Upper lobe of left lung (tissue), 6 donors: Measurements from ENCODE around the gene PSME2. TPM values are rescaled to one million over a fixed set of nuclear protein-coding genes. Genes with fewer than 3 reads are reported as not detected.

Experiments used
- ATAC-seq, 2 donors: fragments of 200-7000 bp; cut with Tn5 transposase; one replicate each; pipeline ENCODE4 v1.9.1; 2022; ENCODE audit warnings: mild to moderate bottlenecking in 2 of 2, moderate library complexity in 2 of 2; ENCODE audit not compliant: low FRiP score in 2 of 2
- DNase-seq, 2 donors: peaks; one replicate each; pipeline ENCODE4 v3.0.0-alpha.2; 2019 to 2020
- H3K27ac ChIP-seq, 4 donors: fragments of 200-600 bp; sonication (generic); one replicate each; pipeline ENCODE4 v1.5.1; 2016 to 2019
- H3K27me3 ChIP-seq, 4 donors: fragments of 200-600 bp; sonication (generic); one replicate each; pipeline ENCODE4 v1.5.1; 2017 to 2019
- H3K36me3 ChIP-seq, 4 donors: fragments of 200-600 bp; sonication (generic); one replicate each; pipeline ENCODE4 v1.5.1; 2016 to 2019
- H3K4me1 ChIP-seq, 4 donors: fragments of 200-600 bp; sonication (generic); one replicate each; pipeline ENCODE4 v1.5.1; 2018 to 2019
- H3K4me3 ChIP-seq, 4 donors: fragments of 200-600 bp; sonication (generic); one replicate each; pipeline ENCODE4 v1.5.1; 2017 to 2019; ENCODE audit warnings: mild to moderate bottlenecking in 2 of 4, moderate library complexity in 1 of 4
- H3K9me3 ChIP-seq, 4 donors: fragments of 200-600 bp; sonication (generic); one replicate each; pipeline ENCODE4 v1.5.1; 2018 to 2019
- EP300 ChIP-seq, 4 donors: sonication (generic); formaldehyde crosslinking; IDR thresholded peaks; one replicate each; pipeline ENCODE4 v1.5.1; 2017; ENCODE audit warnings: antibody characterized with exemption in 4 of 4, control low read depth in 2 of 4
- POLR2A ChIP-seq, 4 donors: fragments of 450-650 bp; IDR thresholded peaks; one replicate each; pipeline ENCODE4 v1.5.1; 2016 to 2017; ENCODE audit warnings: antibody characterized with exemption in 4 of 4, mild to moderate bottlenecking in 2 of 4
- POLR2AphosphoS5 ChIP-seq, 2 donors: sonication (generic); formaldehyde crosslinking; IDR thresholded peaks; one replicate each; pipeline ENCODE4 v1.5.1; 2017; ENCODE audit warnings: antibody characterized with exemption in 2 of 2
- WGBS, 2 donors: methylation state at CpG; one replicate each; pipeline ENCODE4 v1.1.5; 2017 to 2018; 5-methylcytosine and 5-hydroxymethylcytosine counted together
- total RNA-seq, 6 donors: library from RNA; depleted of rRNA in 4 of 6; stranded (reverse); fragments of >200 nt in 4 of 6; gene quantifications; one replicate each; pipeline versions ENCODE4 v1.1.0 to v1.2.1, GENCODE V29; 2016 to 2021
- TF ChIP-seq, protein P1 (sequence below), 6 experiments: fragments of 450-650 bp in 4 of 6; fragments of 200-600 bp in 2 of 6; sonication (generic) in 2 of 6; IDR thresholded peaks; one replicate each; pipeline ENCODE4 v1.5.1; 2016 to 2019; ENCODE audit warnings: antibody characterized with exemption in 6 of 6
- donor health status: DM: no; HTN: no; CAD: no; lungs with moderate emphysema.
- donor health status: DM: no; HTN: yes; CAD: no; lungs with severe emphysema.

The PSME2 gene
- total RNA-seq, 6 donors from 2014 or later = 58.5 to 144 (median 84.4) TPM

DNA sequence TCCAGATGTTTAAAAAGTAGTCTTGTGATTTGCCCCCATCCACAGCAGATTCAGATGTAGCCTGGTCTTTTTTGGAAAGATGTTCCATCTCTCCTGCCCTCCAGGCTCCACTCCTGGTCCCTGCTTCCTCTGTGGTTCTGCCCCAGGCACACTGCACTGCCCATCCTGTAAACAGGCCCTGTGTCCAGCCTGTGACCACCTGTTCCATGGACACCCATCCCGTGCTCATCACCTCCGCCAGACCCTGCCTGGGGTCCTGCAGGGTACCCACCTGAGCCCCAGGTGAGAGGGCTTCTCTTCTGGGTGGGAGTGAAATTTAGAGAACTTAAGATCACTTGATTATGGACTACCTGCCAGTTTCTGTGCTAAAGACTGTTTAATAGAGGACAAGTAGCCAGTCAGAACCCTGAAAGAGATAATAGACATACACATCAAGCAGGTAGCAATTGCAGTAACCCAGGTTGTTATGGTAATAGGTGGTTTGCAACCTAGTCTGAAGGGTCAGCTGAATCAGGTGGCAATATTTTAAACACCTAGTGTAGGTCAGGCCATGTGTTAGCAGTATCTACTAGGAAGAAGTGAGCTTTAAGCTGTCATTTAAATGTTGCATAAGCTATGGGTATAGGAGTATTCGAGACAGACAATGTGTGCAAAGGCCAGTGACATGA, 3.0 kb upstream of the PSME2 start:
- Histone ChIP-seq H3K36me3 (peaks cover 28 to 58% (median 43%) of the 10 kb centered on the region in 4 donors), H3K4me1 (peaks cover 19 to 37% (median 23%) of the 10 kb centered on the region in 4 donors), H3K27ac (no peak overlapping the region), H3K4me3 (no peak overlapping the region), H3K9me3 (no peaks in the 10 kb centered on the region), H3K27me3 (no peaks in the 10 kb centered on the region)
- DNase-seq (no peak), ATAC-seq (no peak)
- WGBS, 2 donors = 97 to 100% methylated on average over 3 of the region's 3 CpGs
- TF ChIP-seq POLR2AphosphoS5 (IDR thresholded peaks at IDR 0.05) (no peak), POLR2A (IDR thresholded peaks at IDR 0.05) (no peak), EP300 (IDR thresholded peaks at IDR 0.05) (no peak)
- TF ChIP-seq, protein P1, sequence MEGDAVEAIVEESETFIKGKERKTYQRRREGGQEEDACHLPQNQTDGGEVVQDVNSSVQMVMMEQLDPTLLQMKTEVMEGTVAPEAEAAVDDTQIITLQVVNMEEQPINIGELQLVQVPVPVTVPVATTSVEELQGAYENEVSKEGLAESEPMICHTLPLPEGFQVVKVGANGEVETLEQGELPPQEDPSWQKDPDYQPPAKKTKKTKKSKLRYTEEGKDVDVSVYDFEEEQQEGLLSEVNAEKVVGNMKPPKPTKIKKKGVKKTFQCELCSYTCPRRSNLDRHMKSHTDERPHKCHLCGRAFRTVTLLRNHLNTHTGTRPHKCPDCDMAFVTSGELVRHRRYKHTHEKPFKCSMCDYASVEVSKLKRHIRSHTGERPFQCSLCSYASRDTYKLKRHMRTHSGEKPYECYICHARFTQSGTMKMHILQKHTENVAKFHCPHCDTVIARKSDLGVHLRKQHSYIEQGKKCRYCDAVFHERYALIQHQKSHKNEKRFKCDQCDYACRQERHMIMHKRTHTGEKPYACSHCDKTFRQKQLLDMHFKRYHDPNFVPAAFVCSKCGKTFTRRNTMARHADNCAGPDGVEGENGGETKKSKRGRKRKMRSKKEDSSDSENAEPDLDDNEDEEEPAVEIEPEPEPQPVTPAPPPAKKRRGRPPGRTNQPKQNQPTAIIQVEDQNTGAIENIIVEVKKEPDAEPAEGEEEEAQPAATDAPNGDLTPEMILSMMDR (IDR thresholded peaks at IDR 0.05) = no peak

DNA sequence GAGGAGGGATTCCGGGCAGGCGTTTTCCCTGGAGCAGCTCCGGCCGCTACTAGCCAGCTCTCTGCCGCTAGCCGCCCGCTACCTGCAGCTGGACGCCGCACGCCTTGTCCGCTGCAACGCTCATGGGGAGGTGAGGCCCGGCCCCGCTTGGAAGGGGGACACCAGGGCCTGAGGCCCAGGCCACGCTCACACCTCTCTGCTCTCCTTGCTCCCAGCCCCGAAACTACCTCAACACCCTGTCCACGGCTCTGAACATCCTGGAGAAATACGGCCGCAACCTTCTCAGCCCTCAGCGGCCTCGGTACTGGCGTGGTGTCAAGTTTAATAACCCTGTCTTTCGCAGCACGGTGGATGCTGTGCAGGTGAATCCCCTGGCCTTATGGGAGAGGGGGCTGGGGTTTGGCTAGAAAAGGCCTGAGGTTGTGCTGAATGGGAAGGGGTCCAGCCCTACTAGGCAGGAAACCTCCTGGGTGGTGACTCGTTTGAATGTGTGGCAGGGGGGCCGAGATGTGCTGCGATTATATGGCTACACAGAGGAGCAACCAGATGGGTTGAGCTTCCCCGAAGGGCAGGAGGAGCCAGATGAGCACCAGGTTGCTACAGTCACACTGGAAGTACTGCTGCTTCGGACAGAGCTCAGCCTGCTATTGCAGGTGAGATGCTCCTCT, 1.5 kb upstream of the PSME2 start:
- peak overlapping the region; percentile 87 to 96 (median 91) for H3K27ac ChIP-seq
- no peak for TF ChIP-seq POLR2A (IDR thresholded peaks at IDR 0.05)
- TF ChIP-seq EP300 (IDR thresholded peaks at IDR 0.05) = no peak
- TF ChIP-seq POLR2AphosphoS5 (IDR thresholded peaks at IDR 0.05) = no peak
- TF ChIP-seq, protein P1 (IDR thresholded peaks at IDR 0.05) = no peak
- no peaks in the 10 kb centered on the region for H3K27me3 ChIP-seq
- ATAC-seq (no peak), DNase-seq (no peak)
- H3K9me3 ChIP-seq = no peaks in the 10 kb centered on the region
- WGBS, 2 donors = 10 to 13% methylated on average over 12 to 17 of the region's 29 CpGs
- peaks cover 29 to 52% (median 43%) of the 10 kb centered on the region in 4 donors for H3K36me3 ChIP-seq
- peaks cover 19 to 37% (median 23%) of the 10 kb centered on the region in 4 donors for H3K4me1 ChIP-seq
- H3K4me3 ChIP-seq = peak overlapping the region; percentile 67 to 99 (median 93)

DNA sequence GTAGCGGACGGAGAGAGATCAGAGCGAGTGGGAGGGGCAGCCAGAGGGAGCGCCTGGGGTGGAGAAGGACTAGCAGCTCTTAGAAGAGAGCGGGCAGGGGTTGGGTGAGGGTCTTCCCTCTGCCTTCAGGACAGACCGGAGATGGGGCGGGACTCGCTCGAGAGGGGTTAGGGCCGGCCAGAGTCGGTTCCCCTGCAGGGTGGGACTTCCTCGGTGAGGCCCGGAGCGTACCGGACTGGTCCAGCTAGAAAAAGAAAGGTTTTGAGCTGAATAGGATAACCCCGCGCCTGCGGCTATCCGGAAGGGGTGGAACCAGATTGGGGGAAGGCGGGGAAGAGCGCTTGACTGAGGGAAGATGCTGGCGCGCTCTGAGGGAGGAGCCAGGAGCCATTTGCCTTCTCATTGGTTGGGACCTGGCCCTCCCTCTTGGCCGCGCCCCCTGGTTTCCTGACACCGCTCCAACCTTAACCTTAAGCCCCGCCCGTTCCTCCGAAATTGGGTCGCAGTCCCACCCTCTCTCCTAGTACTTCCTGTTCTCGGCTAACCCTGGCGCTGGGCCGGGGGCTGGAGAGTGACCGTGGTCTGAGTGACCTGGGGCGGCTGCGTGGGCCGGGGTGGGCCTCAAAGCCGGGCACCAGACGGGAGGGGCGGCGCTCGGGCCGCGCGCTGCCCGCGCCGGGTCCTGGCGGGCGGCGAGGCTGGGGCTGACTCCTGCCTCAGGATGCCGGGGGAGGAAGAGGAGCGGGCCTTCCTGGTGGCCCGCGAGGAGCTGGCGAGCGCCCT, 759 bp upstream of the PSME2 start, which contains the start of gene RNF31:
RNF31 (plus strand) TSS at position 521 of the 783 bp plus-strand sequence; CDS start at position 722, 201 bp downstream.
- ATAC-seq = peak; percentile 97 to 98
- peak within 1 kb of the TSS; percentile 87 to 96 (median 92) for H3K27ac ChIP-seq
- peaks cover 29 to 45% (median 37%) of the 10 kb centered on the region in 4 donors for H3K36me3 ChIP-seq
- no peak for TF ChIP-seq EP300 (IDR thresholded peaks at IDR 0.05)
- peak in 3 of 4 donors; percentile 43 to 71 (median 70) for TF ChIP-seq POLR2A (IDR thresholded peaks at IDR 0.05)
- TF ChIP-seq, protein P1 (IDR thresholded peaks at IDR 0.05) = no peak
- peak; percentile 48 to 74 for TF ChIP-seq POLR2AphosphoS5 (IDR thresholded peaks at IDR 0.05)
- peak; percentile 94 to 99 for DNase-seq
- no peaks in the 10 kb centered on the region for H3K9me3 ChIP-seq
- WGBS, 2 donors = 0 to 1% methylated on average over 10 to 39 of the region's 57 CpGs
- no peaks in the 10 kb centered on the region for H3K27me3 ChIP-seq
- peaks cover 22 to 41% (median 25%) of the 10 kb centered on the region in 4 donors for H3K4me1 ChIP-seq
- peak within 1 kb of the TSS; percentile 67 to 99 (median 93) for H3K4me3 ChIP-seq

DNA sequence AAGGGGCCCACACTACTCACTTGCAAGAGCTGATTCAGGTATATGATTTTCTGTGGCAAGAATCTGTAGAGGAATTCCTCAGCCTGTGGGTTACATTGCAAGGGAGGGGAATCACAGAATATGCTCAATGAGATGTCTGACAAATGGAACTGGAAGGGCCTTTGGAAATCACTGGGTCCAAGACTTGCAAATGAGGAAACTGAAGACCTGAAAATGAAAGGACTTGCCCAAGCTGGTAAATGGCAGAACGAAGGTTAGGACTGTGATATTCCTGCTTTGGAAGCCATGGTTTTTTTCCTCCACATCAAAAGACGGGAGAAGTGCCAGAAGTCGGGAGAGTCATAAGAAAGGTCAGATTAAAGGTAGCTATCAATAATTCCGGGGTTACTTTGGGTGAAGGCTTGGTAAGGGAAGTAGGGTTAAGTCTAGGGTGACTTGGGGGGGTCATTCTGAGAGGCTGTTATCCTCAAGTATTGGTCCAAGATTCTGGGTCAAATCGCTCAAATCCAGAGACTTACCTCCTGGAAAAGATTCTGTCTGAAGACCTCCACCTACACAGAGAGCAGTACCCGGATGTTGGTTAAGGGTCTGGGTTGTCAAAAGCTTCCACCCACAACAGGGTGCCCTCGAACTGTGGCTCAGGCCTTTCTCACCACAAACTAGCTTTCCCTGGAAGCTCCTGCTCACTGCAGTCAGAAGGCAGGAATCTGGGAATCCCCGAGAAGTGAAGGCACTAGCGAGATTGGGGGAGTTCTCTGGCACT, 539 bp downstream of the PSME2 start:
- peak overlapping the region; percentile 87 to 96 (median 92) for H3K27ac ChIP-seq
- H3K4me1 ChIP-seq = peaks cover 26 to 47% (median 29%) of the 10 kb centered on the region in 4 donors
- TF ChIP-seq EP300 (IDR thresholded peaks at IDR 0.05) = no peak
- no peak for TF ChIP-seq POLR2AphosphoS5 (IDR thresholded peaks at IDR 0.05)
- TF ChIP-seq, protein P1 (IDR thresholded peaks at IDR 0.05) = no peak
- TF ChIP-seq POLR2A (IDR thresholded peaks at IDR 0.05) = no peak
- peak overlapping the region; percentile 43 to 99 (median 93) for H3K4me3 ChIP-seq
- H3K9me3 ChIP-seq = no peaks in the 10 kb centered on the region
- WGBS, 2 donors = 7 to 11% methylated on average over 7 to 9 of the region's 9 CpGs
- ATAC-seq = no peak
- H3K27me3 ChIP-seq = no peaks in the 10 kb centered on the region
- peaks cover 21 to 32% (median 25%) of the 10 kb centered on the region in 4 donors for H3K36me3 ChIP-seq
- DNase-seq = no peak
